PC-3 (cell line): ENCODE results near the gene PDGFD.

Source experiments
- CTCF ChIP-seq: fragments of 300-600 bp; sonication (generic); conservative IDR thresholded peaks from 2 replicates; pipeline ENCODE4 v1.5.1; 2017; ENCODE audit warnings: antibody characterized with exemption, low read depth, mild to moderate bottlenecking, low read length
- EZH2 ChIP-seq: fragments of 300-600 bp; sonication (generic); IDR thresholded peaks from one replicate; pipeline ENCODE4 v1.6.1; 2017; ENCODE audit warnings: antibody characterized with exemption, mild to moderate bottlenecking, low read length; ENCODE audit not compliant: unreplicated experiment
- EZH2phosphoT487 ChIP-seq: fragments of 300-600 bp; sonication (generic); IDR thresholded peaks from 2 replicates; pipeline ENCODE4 v1.6.1; 2018; ENCODE audit warnings: mild to moderate bottlenecking, antibody characterized with exemption, low read length, borderline replicate concordance

- no peak for TF ChIP-seq CTCF
- no peak for TF ChIP-seq EZH2
- TF ChIP-seq EZH2phosphoT487: no peak
Measured at GRCh38 chr11:104198576-104198975, 34.6 kb upstream of the PDGFD start.
